Uterus (tissue), 2 donors: ENCODE data around the gene STAC2.

Source experiments
- POLR2A ChIP-seq, 2 donors: fragments of 450-650 bp; IDR thresholded peaks; one replicate each; pipeline ENCODE4 v1.6.1; 2016; ENCODE audit warnings: antibody characterized with exemption in 2 of 2, mild to moderate bottlenecking in 1 of 2, moderate library complexity in 1 of 2
- TF ChIP-seq, protein P1 (sequence below), 4 experiments: fragments of 200-600 bp in 2 of 4; fragments of 450-650 bp in 2 of 4; sonication (generic) in 2 of 4; IDR thresholded peaks; one replicate each; pipeline ENCODE4 v1.5.1; 2016 to 2019; ENCODE audit warnings: antibody characterized with exemption in 4 of 4, mild to moderate bottlenecking in 2 of 4, moderate library complexity in 1 of 4

DNA sequence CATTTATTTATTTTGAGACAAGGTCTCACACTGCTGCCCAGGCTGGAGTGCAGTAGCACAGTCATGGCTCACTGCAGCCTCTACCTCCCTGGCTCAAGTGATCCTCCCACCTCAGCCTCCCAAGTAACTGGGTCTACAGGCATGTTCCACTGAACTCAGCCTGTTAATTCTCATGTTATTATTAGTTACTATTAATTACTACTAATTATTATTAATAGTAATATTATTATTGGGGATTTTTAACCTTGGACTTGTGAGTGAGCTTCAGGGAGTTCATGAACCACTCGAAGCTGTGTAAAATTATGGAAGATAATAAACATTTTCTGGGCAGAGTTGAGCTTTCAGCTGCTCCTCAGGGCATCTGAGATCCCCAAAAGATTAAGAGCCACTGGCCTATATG, 4.6 kb upstream of the STAC2 start:
- TF ChIP-seq POLR2A (IDR thresholded peaks at IDR 0.05) = no peak
- TF ChIP-seq, protein P1, sequence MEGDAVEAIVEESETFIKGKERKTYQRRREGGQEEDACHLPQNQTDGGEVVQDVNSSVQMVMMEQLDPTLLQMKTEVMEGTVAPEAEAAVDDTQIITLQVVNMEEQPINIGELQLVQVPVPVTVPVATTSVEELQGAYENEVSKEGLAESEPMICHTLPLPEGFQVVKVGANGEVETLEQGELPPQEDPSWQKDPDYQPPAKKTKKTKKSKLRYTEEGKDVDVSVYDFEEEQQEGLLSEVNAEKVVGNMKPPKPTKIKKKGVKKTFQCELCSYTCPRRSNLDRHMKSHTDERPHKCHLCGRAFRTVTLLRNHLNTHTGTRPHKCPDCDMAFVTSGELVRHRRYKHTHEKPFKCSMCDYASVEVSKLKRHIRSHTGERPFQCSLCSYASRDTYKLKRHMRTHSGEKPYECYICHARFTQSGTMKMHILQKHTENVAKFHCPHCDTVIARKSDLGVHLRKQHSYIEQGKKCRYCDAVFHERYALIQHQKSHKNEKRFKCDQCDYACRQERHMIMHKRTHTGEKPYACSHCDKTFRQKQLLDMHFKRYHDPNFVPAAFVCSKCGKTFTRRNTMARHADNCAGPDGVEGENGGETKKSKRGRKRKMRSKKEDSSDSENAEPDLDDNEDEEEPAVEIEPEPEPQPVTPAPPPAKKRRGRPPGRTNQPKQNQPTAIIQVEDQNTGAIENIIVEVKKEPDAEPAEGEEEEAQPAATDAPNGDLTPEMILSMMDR (IDR thresholded peaks at IDR 0.05) = no peak
